IMR-90 (cell line): ENCODE measurements around the gene ROCK1. TPM values are rescaled to one million over a fixed set of nuclear protein-coding genes. Genes with fewer than 3 reads are reported as not detected.

Experiments used
- ATAC-seq: fragments of 200-7000 bp; cut with Tn5 transposase; 2 replicates; pipeline ENCODE4 v1.9.1; 2020; ENCODE audit warnings: low read depth, mild to moderate bottlenecking, moderate library complexity
- BruUV-seq: library from RNA; stranded (reverse); fragments of 400-500 nt; replicated peaks from 2 replicates; lab custom pipeline; 2021; lab: Mats Ljungman, UMichigan
- CTCF ChIA-PET: fragments of 300-600 bp; formaldehyde crosslinking; extraction: SDS; loops from one replicate; lab custom pipeline; 2021; ENCODE audit warnings: antibody characterized with exemption; lab: Yijun Ruan, JAX
- POLR2A ChIA-PET: fragments of 300-600 bp; sonication (Branson Sonifier 250); formaldehyde crosslinking; loops from one replicate; lab custom pipeline; 2022; ENCODE audit warnings: antibody characterized with exemption; ENCODE audit not compliant: unreplicated experiment; lab: Charles Lee
- DNase-seq: peaks from one replicate; pipeline ENCODE4 v3.0.0; 2013
- H2AFZ ChIP-seq: replicated peaks from 2 replicates; pipeline ENCODE3; 2013; ENCODE audit warnings: low read length, mild to moderate bottlenecking; ENCODE audit not compliant: poor library complexity
- H2AK5ac ChIP-seq: 2 replicates; pipeline ENCODE4 v1.6.1; 2013; ENCODE audit warnings: low read depth, low read length, inconsistent platforms
- H2AK9ac ChIP-seq: replicated peaks from 2 replicates; pipeline ENCODE3; 2013; ENCODE audit warnings: mild to moderate bottlenecking, low read depth, low read length, moderate library complexity; ENCODE audit not compliant: poor library complexity
- H2BK120ac ChIP-seq: 2 replicates; pipeline ENCODE4 v1.6.1; 2013; ENCODE audit warnings: low read depth, low read length, inconsistent platforms
- H2BK15ac ChIP-seq: 3 replicates; pipeline ENCODE4 v1.6.1; 2013; ENCODE audit warnings: low read depth, low read length, inconsistent platforms
- H2BK20ac ChIP-seq: 2 replicates; pipeline ENCODE4 v1.6.1; 2013; ENCODE audit warnings: low read depth, mild to moderate bottlenecking, inconsistent platforms, low read length, moderate library complexity
- H2BK5ac ChIP-seq: 2 replicates; pipeline ENCODE4 v1.6.1; 2013; ENCODE audit warnings: mild to moderate bottlenecking, low read depth, low read length, inconsistent platforms; ENCODE audit not compliant: poor library complexity, severe bottlenecking
- H3K14ac ChIP-seq: replicated peaks from 2 replicates; pipeline ENCODE4 v1.6.1; 2013; ENCODE audit warnings: low read depth, low read length, inconsistent platforms
- H3K18ac ChIP-seq: 2 replicates; pipeline ENCODE4 v1.6.1; 2013; ENCODE audit warnings: low read depth, low read length, control low read depth
- H3K23ac ChIP-seq: 2 replicates; pipeline ENCODE4 v1.6.1; 2013; ENCODE audit warnings: low read depth, low read length, inconsistent platforms
- H3K27ac ChIP-seq: 2 replicates; pipeline ENCODE4 v1.5.1; 2013; ENCODE audit warnings: mild to moderate bottlenecking, control low read depth, low read length; ENCODE audit not compliant: insufficient read depth
- H3K27me3 ChIP-seq: 2 replicates; pipeline ENCODE4 v1.6.1; 2013; ENCODE audit warnings: low read length; ENCODE audit not compliant: control insufficient read depth, insufficient read depth
- H3K36me3 ChIP-seq: 2 replicates; pipeline ENCODE4 v1.6.1; 2013; ENCODE audit warnings: low read length, mixed read lengths; ENCODE audit not compliant: control insufficient read depth, insufficient read depth
- H3K4ac ChIP-seq: 2 replicates; pipeline ENCODE4 v1.6.1; 2013; ENCODE audit warnings: low read depth, low read length, inconsistent platforms
- H3K4me1 ChIP-seq: 2 replicates; pipeline ENCODE4 v1.6.1; 2013; ENCODE audit warnings: low read length, mixed read lengths; ENCODE audit not compliant: control insufficient read depth, insufficient read depth
- H3K4me2 ChIP-seq: 2 replicates; pipeline ENCODE4 v1.6.1; 2013; ENCODE audit warnings: low read depth, mild to moderate bottlenecking, control low read depth, low read length, moderate library complexity
- H3K4me3 ChIP-seq: 2 replicates; pipeline ENCODE4 v1.5.1; 2013; ENCODE audit warnings: low read depth, mild to moderate bottlenecking, control low read depth, low read length, moderate library complexity; ENCODE audit not compliant: insufficient read depth
- H3K56ac ChIP-seq: 2 replicates; pipeline ENCODE4 v1.6.1; 2013; ENCODE audit warnings: low read length, inconsistent platforms; ENCODE audit not compliant: insufficient read depth; ENCODE audit errors: extremely low read depth
- H3K79me1 ChIP-seq, 2 experiments: 2 replicates each; pipeline ENCODE4 v1.6.1; 2013; ENCODE audit warnings: low read length in 2 of 2, inconsistent platforms in 1 of 2, low read depth in 1 of 2
- H3K9ac ChIP-seq: 2 replicates; pipeline ENCODE4 v1.6.1; 2013; ENCODE audit warnings: low read depth, low read length, control low read depth
- H3K9me1 ChIP-seq: 2 replicates; pipeline ENCODE4 v1.6.1; 2013; ENCODE audit warnings: low read length, inconsistent platforms; ENCODE audit not compliant: insufficient read depth
- H3K9me3 ChIP-seq: 2 replicates; pipeline ENCODE4 v1.6.1; 2013; ENCODE audit warnings: low read length; ENCODE audit not compliant: control insufficient read depth, insufficient read depth
- H4K20me1 ChIP-seq: 2 replicates; pipeline ENCODE4 v1.6.1; 2013; ENCODE audit warnings: low read length, inconsistent platforms; ENCODE audit not compliant: insufficient read depth
- H4K5ac ChIP-seq: 2 replicates; pipeline ENCODE4 v1.6.1; 2013; ENCODE audit warnings: mild to moderate bottlenecking, low read depth, low read length, control low read depth
- H4K8ac ChIP-seq, 2 experiments: 2 replicates each; pipeline ENCODE4 v1.6.1; 2013; ENCODE audit warnings: low read depth in 2 of 2, low read length in 2 of 2, control low read depth in 1 of 2, inconsistent platforms in 1 of 2
- H4K91ac ChIP-seq: 2 replicates; pipeline ENCODE4 v1.6.1; 2013; ENCODE audit warnings: low read depth, low read length, inconsistent platforms; ENCODE audit not compliant: insufficient read depth
- BHLHE40 ChIP-seq: fragments of 150-350 bp; IDR thresholded peaks from 2 replicates; pipeline ENCODE4 v1.6.1; 2016; ENCODE audit warnings: mild to moderate bottlenecking, low read depth, low read length
- CEBPB ChIP-seq: IDR thresholded peaks from 2 replicates; pipeline ENCODE4 v1.6.1; 2012; ENCODE audit warnings: low read depth, low read length, improper control_type of control experiment
- CHD1 ChIP-seq: IDR thresholded peaks from 2 replicates; pipeline ENCODE4 v1.6.1; 2012; ENCODE audit warnings: low read depth, low read length, improper control_type of control experiment
- ELK1 ChIP-seq: fragments of 150-350 bp; IDR thresholded peaks from 2 replicates; pipeline ENCODE4 v1.6.1; 2016; ENCODE audit warnings: low read depth, mild to moderate bottlenecking, low read length, moderate library complexity, borderline replicate concordance
- FOS ChIP-seq: fragments of 150-350 bp; IDR thresholded peaks from 2 replicates; pipeline ENCODE4 v1.6.1; 2016; ENCODE audit warnings: low read depth, low read length
- MAFK ChIP-seq: IDR thresholded peaks from 2 replicates; pipeline ENCODE4 v1.6.1; 2012; ENCODE audit warnings: low read depth, low read length, improper control_type of control experiment
- MAZ ChIP-seq: IDR thresholded peaks from 2 replicates; pipeline ENCODE4 v1.6.1; 2012; ENCODE audit warnings: low read depth, mild to moderate bottlenecking, low read length, improper control_type of control experiment, moderate library complexity, borderline replicate concordance
- MXI1 ChIP-seq: IDR thresholded peaks from 2 replicates; pipeline ENCODE4 v1.6.1; 2012; ENCODE audit warnings: low read depth, mild to moderate bottlenecking, low read length, moderate library complexity, borderline replicate concordance
- NFE2L2 ChIP-seq: fragments of 150-350 bp; IDR thresholded peaks from 2 replicates; pipeline ENCODE4 v1.6.1; 2016; ENCODE audit warnings: low read depth, mild to moderate bottlenecking, low read length
- POLR2A ChIP-seq: IDR thresholded peaks from 2 replicates; pipeline ENCODE4 v1.6.1; 2012; ENCODE audit warnings: mild to moderate bottlenecking, low read depth, low read length
- RAD21 ChIP-seq: IDR thresholded peaks from 2 replicates; pipeline ENCODE4 v1.6.1; 2012; ENCODE audit warnings: low read length, improper control_type of control experiment
- RCOR1 ChIP-seq: IDR thresholded peaks from 2 replicates; pipeline ENCODE4 v1.6.1; 2012; ENCODE audit warnings: mild to moderate bottlenecking, low read length, improper control_type of control experiment; ENCODE audit not compliant: insufficient replicate concordance
- RFX5 ChIP-seq: IDR thresholded peaks from 2 replicates; pipeline ENCODE4 v1.8.0; 2012; ENCODE audit warnings: low read depth, mild to moderate bottlenecking, low read length, moderate library complexity
- SMC3 ChIP-seq: fragments of 150-350 bp; IDR thresholded peaks from 2 replicates; pipeline ENCODE4 v1.6.1; 2016; ENCODE audit warnings: low read depth, mild to moderate bottlenecking, antibody characterized with exemption, low read length, moderate library complexity
- USF2 ChIP-seq: fragments of 150-350 bp; IDR thresholded peaks from 2 replicates; pipeline ENCODE4 v1.6.1; 2017; ENCODE audit warnings: mild to moderate bottlenecking, antibody characterized with exemption, low read length, low read depth
- WGBS, 2 experiments: methylation state at CpG; one replicate each; pipeline versions ENCODE4 v1.1.5 to v1.1.7; 2013; ENCODE audit warnings: missing lambda C conversion rate in 2 of 2; ENCODE audit not compliant: insufficient read length in 1 of 2; ENCODE audit errors: extremely low coverage in 2 of 2; 5-methylcytosine and 5-hydroxymethylcytosine counted together
- dilution Hi-C: fragments of 300-500 bp; cut with HindIII; formaldehyde crosslinking; loops from one replicate; pipeline ENCODE4 v1.14.3; 2018; ENCODE audit warnings: low sequenced_read_pairs; ENCODE audit not compliant: unreplicated experiment
- in situ Hi-C: fragments of 300-500 bp; cut with MboI; formaldehyde crosslinking; loops from 3 replicates; pipeline ENCODE4 v1.14.3; 2019; ENCODE audit warnings: low sequenced_read_pairs, inconsistent platforms, mixed read lengths
- intact Hi-C: fragments of 100-400 bp; cut with micrococcal nuclease; formaldehyde crosslinking; loops from 2 replicates; pipeline ENCODE4 v1.10.0; 2022
- polyA plus RNA-seq, 3 experiments: library from polyadenylated mRNA; depleted of rRNA; stranded (reverse); fragments of >200 nt; gene quantifications; 2 replicates each; pipeline ENCODE4 v1.2.3, GENCODE V29; 2012; ENCODE audit warnings: low replicate concordance in 1 of 3
- total RNA-seq: library from RNA; depleted of rRNA; stranded (reverse); fragments of >200 nt; gene quantifications from 2 replicates; pipeline ENCODE4 v1.2.3, GENCODE V29; 2012

The ROCK1 gene
- total and polyA plus RNA-seq, 2 of the 4 experiments (the other 2 are of a cell fraction): 9.9 to 17.0 TPM

GRCh38 chr18:21057112-21057511 is 54.5 kb downstream of the ROCK1 start:
- Histone ChIP-seq H4K20me1 (peaks cover 45% of the 10 kb centered on the region), H3K27me3 (no peaks in the 10 kb centered on the region), H3K9me1 (peaks cover 12% of the 10 kb centered on the region), H3K4me2 (no peak overlapping the region), H3K56ac (no peak overlapping the region), H3K4me3 (no peak overlapping the region), H2BK5ac (no peak overlapping the region), H3K9me3 (no peaks in the 10 kb centered on the region), H3K36me3 (no peaks in the 10 kb centered on the region), H3K4ac (no peak overlapping the region), H2BK120ac (no peak overlapping the region), H3K27ac (no peak overlapping the region), H4K5ac (no peak overlapping the region), H4K91ac (no peak overlapping the region), H3K79me1 (peaks cover 38 to 65% of the 10 kb centered on the region in 2 experiments), H3K18ac (no peak overlapping the region), H2AK5ac (no peak overlapping the region), H3K14ac (no peak overlapping the region), H4K8ac (no peak overlapping the region), H2BK15ac (no peak overlapping the region), H3K9ac (no peak overlapping the region), H2AK9ac (no peak overlapping the region), H2AFZ (no peak overlapping the region), H3K23ac (no peak overlapping the region), H3K4me1 (peaks cover 6% of the 10 kb centered on the region), H2BK20ac (no peak overlapping the region)
- in situ Hi-C loops: loop anchor here (10.0 kb wide), 1 partner anchor 108 kb away; no protein-coding TSS in a partner anchor
- DNase-seq (no peak), ATAC-seq (no peak)
- no CpG with 5 or more reads among the region's 1 CpG for WGBS, 2 experiments
- ChIA-PET CTCF (no interaction called here), POLR2A (no interaction called here)
- TF ChIP-seq ELK1 (no peak), MAZ (no peak), BHLHE40 (no peak), MXI1 (no peak), POLR2A (no peak), RCOR1 (no peak), RAD21 (no peak), CHD1 (no peak), MAFK (no peak), CEBPB (no peak), NFE2L2 (no peak), RFX5 (no peak), FOS (no peak), USF2 (no peak), SMC3 (no peak)
- dilution Hi-C loops: no loop called here
- intact Hi-C loops: no loop called here
- no TSS peak for BruUV-seq
